ENCODE results near the gene RNF7. TPM values are rescaled to one million over a fixed set of nuclear protein-coding genes. Genes with fewer than 3 reads are reported as not detected.
A peak's percentile ranks its signal among the peaks of the same experiment; 100 is the strongest.

The RNF7 gene
- total RNA-seq, 6 experiments from 2014 or later: 135 to 170 (median 139) TPM

GRCh38 chr3:141764465-141764864 is 26.4 kb downstream of the RNF7 start:
- no peaks in the 10 kb centered on the region for H3K4me1 Mint-ChIP-seq (ENCODE audit: low read depth)
- H3K9me3 Mint-ChIP-seq: no peaks in the 10 kb centered on the region
- peaks cover 4% of the 10 kb centered on the region for H3K27me3 Mint-ChIP-seq (ENCODE audit: insufficient read depth)
- DNase-seq: no peak
- H3K4me3 Mint-ChIP-seq: no peak overlapping the region
- TF ChIP-seq CTCF (IDR thresholded peaks at IDR 0.05): no peak
- H3K27ac Mint-ChIP-seq: no peak overlapping the region
- H3K36me3 Mint-ChIP-seq (ENCODE audit: low read depth): no peaks in the 10 kb centered on the region

- Mint-ChIP-seq H3K27me3 (ENCODE audit: insufficient read depth) (peaks cover 4% of the 10 kb centered on the region), H3K4me3 (no peak overlapping the region), H3K4me1 (ENCODE audit: low read depth) (no peaks in the 10 kb centered on the region), H3K27ac (no peak overlapping the region), H3K36me3 (ENCODE audit: low read depth) (no peaks in the 10 kb centered on the region), H3K9me3 (no peaks in the 10 kb centered on the region)
- no peak for DNase-seq
- TF ChIP-seq CTCF (IDR thresholded peaks at IDR 0.05): no peak
Measured at GRCh38 chr3:141764986-141765385, 26.9 kb downstream of the RNF7 start.

- Mint-ChIP-seq H3K4me3 (no peak overlapping the region), H3K4me1 (ENCODE audit: low read depth) (no peaks in the 10 kb centered on the region), H3K27ac (no peak overlapping the region), H3K9me3 (no peaks in the 10 kb centered on the region), H3K36me3 (ENCODE audit: low read depth) (no peaks in the 10 kb centered on the region), H3K27me3 (ENCODE audit: insufficient read depth) (peaks cover 6% of the 10 kb centered on the region)
- DNase-seq: no peak
- TF ChIP-seq CTCF (IDR thresholded peaks at IDR 0.05): no peak
Measured at GRCh38 chr3:141767066-141767465, 29.0 kb downstream of the RNF7 start.

- Mint-ChIP-seq H3K4me3 (no peak overlapping the region), H3K36me3 (ENCODE audit: low read depth) (no peaks in the 10 kb centered on the region), H3K9me3 (no peaks in the 10 kb centered on the region), H3K27me3 (ENCODE audit: insufficient read depth) (peaks cover 6% of the 10 kb centered on the region), H3K4me1 (ENCODE audit: low read depth) (no peaks in the 10 kb centered on the region), H3K27ac (no peak overlapping the region)
- DNase-seq: peak; percentile 7
- TF ChIP-seq CTCF (IDR thresholded peaks at IDR 0.05): no peak
Measured at GRCh38 chr3:141769221-141769894, 31.3 kb downstream of the RNF7 start.

- no peaks in the 10 kb centered on the region for H3K4me1 Mint-ChIP-seq (ENCODE audit: low read depth)
- peaks cover 5% of the 10 kb centered on the region for H3K27me3 Mint-ChIP-seq (ENCODE audit: insufficient read depth)
- TF ChIP-seq CTCF (IDR thresholded peaks at IDR 0.05): no peak
- H3K9me3 Mint-ChIP-seq: no peaks in the 10 kb centered on the region
- H3K36me3 Mint-ChIP-seq (ENCODE audit: low read depth): no peaks in the 10 kb centered on the region
- no peak overlapping the region for H3K27ac Mint-ChIP-seq
- DNase-seq: no peak
- no peak overlapping the region for H3K4me3 Mint-ChIP-seq
Measured at GRCh38 chr3:141773676-141774075, 35.6 kb downstream of the RNF7 start.

Data from HFFc6 (cell line).